ENCODE measurements around the gene DDX25.

DDX25 gene

DNA sequence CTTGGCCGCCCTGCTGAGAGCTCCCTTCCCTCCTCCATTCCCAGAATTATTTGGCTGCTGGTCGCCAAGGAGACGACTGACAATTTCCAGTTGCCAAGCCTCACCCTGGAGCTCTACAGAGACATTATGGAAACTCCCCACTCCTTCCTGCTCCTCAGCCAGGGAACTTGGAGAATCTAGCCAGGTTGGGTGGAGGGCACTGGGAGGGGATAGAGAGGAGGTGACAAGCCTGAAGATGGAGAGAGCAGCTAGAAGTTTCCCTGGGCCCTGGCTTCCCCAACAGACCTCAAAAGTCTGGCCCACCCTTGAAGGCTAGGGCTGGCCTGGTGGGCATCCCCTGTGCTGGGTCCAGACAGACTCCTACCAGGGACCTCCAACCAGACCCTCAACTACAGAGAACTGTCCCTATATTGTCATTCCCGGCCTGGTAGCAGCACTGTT is 34.8 kb downstream of the DDX25 start:
- no peak for DNase-seq

DNA sequence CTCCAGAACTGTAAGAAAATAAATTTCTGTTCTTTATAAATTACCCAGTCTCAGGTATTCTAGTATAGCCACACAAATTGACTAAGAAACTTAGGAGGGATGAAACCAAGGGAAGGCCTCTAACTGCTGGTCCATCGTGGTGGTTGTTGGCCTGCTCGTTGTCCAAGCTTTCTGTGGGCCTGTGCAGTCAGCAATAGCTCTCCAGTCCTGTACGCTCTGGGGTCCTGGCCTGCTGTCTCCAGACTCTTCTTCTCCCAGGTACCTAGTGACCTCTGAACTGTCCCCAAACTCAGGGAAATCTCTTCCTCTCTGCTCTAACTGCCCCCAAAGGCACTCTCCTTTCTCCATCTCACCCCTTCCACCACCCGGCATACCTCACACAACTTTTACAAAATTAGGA is 35.8 kb downstream of the DDX25 start:
- no peak for DNase-seq

DNA sequence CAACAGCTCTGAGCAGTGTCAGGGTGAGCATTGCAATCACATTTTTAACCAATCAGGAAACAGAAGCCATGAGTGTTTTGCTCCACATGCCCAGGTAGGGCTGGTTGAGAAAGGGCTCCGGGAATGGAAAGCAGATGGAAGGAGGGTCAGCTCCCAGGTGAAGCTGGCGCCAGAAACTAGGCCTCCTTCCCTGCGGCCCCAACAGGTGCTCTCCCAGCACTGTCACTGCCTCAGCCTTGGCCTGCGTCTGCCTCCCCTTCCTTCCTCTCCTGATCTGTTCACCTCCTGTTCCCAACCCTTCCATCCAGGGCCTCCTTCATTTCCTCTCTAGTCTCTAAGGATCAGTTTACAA is 36.9 kb downstream of the DDX25 start:
- no peak for DNase-seq

DNA sequence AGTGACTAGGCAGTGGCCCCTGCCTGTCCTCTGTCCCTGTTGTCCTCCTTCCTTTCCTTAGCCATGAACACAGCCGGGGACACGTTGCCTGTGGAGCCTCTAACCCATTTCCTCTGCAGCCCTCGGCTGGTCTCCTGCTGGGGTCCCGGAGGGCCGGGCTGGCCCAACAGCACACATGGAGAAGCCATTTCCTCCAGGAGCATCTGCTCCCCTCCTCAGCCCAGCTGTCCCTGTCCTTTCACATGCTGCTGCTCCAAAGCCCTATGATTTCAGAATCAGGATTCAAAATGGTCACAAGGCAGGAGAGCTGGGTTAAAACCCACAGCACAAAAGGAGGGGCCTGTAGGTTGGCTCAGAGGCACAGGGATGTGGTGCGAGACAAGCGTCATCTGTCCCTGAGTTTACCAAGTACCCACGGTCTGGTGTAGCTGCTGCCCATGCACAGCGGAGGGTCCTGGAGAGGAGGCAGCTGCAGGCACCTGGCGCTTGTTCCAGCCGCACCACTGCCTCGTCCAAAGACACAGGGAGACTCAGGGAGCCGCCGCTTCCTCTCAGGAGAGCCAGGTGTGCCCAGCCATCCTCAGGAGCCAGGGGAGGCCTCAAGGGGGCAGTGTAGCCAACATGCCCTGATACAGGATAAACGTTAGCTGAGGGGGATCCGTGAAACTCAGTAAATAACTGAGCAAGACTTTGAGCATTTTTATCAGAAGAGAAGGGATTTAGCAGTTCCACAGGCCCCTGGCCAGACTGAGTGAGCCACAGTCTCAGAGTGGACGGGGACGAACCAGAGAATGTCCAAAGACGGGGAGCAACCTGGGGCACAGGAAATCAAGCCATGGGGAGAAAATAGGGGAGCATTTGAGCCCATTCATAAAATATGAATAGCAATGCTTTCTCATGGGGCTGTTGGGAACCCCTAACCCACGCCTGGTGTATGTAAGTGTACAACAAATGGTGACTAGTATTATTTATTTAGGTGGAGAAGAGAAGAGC is 37.6 kb downstream of the DDX25 start:
- DNase-seq, result peak; percentile 23

DNA sequence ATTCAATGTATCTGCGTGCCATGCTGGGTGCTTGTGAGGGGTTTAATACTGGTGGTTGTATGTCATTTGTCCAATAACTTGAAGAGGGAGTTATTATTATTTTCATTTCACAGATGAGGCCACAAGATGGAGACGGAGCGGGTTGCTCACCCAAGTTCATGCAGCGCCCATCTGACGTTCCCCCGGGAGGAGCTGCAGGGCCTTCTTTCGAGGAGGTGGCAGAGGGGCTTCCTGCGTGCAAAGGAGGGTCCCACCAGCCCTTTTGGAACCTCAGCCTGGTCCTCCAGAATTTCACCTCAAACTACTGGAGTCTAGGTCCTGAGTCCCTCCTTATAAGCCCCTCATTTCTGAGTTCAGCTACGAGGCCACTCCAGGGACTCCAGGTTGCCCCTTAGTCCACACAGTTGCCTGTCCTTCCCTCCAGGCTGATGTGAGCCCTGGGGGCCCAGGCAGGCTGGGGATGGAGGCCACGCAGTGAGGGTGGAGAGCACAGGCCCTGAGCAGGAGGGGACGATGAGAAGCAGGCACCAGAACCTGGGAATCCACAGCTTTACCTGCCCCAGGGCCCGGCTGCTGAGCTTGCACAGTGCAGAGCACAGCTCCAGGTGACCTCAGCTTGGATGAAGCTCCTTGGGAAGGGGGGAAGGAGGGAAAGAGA is 38.6 kb downstream of the DDX25 start:
- DNase-seq, result no peak

DNA sequence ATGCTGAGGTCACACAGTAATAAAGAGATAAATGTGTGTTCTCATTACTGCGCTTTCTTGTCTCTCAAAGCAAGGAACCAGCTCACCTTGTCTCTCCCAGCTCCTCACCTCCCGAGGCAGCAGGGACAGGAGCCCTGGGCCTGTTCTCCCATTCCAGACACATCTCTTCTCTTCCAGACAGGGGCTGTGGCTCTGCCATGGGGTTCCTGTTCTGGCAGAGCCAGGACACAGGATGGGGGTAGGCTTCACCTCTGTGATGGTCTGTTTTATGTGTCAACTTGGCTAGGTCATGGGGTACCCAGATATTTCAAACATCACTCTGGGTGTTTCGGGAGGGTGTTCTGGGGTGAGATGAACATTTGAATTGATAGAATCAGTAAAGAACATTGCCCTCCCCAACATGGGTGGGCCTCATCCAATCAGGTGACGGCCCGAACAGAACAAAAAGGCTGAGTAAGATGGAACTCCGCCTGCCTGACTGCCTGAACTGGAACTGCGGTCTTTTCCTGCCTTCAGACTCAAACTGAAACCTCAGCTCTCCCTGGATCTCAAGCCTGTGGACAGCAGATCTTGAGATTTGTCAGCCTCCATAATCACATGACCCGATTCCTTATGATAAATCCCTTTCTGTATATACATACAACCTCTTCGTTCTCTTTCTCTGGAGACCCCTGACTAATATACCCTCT is 39.5 kb downstream of the DDX25 start:
- no peak for DNase-seq

DNA sequence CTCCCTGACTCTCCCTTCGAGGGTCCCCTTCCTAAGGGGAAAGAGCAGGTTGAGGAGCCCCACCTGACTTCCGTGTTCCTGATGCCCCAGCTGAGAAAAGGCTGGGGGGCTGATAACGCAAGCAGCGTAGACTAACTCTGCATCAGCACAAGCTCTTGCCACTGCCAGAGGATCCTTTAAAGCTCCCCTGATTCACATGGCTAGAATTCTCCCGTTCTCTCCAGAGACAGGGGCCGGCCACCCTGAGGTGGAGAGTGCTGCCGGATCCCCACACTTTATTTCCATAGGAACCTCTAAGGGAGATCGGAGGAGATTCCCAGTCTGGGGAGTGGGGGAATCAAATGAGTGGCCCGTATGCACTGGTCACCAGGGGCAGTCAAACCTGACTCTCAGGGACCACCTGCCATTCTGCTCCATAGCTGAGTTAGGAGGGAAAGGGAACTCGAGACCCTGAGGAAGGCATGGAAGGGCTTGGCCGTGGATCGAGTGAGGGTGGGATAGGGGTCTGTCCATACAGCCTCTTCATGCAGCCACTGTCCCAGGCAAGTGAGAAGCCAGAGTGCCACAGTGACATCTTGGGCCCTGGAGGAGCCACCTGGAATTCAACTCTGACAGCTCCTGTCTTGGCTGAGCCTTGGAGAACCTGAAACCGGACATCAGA is 40.2 kb downstream of the DDX25 start:
- DNase-seq, result no peak

DNA sequence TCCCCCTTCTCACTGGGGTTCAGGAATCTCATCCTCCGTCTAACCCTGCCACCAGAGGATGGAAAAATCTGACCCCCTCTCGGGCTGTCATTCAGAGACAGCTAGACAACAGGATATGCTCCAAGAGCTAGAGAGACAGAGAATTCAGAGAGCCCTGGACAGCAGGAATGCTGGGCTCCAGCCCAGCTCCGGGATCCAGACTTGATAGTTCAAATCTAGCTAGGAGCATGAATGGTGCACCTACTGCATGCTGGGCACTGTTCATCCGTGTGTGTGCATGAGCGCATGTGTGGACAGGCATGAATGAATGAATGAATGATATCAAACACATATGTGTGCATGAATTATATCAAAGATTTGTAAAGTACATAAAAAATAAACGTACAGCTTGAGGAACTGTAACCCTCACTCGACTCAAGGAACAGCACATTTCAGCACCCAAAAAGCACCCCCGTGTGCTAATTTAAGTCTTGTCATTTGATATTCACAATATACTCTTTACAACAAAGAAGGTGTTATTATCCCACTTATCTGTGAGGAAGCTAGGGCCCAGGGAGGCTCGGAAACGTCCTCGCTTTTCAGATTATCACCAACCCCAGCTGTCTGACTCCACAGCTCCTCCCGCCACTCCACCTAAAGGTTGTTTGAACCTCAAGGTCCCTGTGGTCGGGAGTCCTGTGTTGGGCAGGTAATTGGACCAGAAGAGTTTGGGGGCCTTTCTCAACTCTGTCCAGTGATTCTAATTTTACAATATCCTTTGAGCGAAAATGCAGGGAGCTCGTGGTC is 40.9 kb downstream of the DDX25 start:
- no peak for DNase-seq

DNA sequence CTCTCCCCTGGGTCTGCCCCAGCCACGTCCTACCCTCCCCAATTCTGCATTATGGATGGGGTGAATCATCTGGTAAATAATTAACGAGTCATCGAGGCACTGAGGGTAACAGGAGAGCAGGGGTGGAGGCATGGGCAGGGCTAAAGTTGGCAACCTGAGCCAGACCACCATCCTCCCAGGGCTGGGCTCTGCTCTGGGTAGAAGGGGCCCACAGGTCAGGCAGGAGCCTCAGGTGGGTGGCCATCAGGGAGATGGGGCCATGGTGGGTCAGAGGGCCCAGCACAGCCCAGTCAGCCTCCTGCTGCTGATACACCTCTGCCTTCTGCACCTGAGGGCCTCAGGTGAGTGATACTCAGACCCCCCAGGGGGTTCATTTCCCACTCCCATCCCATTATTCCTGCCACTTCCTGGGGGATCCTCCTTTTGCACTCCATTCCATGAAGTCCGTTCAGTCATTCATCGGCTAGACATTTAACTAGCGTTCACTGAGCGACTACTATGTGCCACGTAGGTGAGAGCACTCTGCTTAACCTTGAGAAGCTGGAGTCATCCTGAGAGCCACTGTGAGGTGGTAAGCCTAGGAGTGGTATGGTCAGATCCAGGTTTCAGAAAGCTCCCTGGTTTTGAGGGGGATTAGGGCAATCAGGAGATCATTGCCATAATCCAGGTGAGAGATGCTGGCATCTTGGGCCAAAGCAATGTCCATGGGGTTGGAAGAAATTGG is 41.7 kb downstream of the DDX25 start, which contains the start of gene VSIG10L2:
TSS of gene VSIG10L2 (plus strand) at position 248 of the 724 bp plus-strand sequence. CDS start at position 260, 12 bp downstream.
- DNase-seq, result no peak

DNA sequence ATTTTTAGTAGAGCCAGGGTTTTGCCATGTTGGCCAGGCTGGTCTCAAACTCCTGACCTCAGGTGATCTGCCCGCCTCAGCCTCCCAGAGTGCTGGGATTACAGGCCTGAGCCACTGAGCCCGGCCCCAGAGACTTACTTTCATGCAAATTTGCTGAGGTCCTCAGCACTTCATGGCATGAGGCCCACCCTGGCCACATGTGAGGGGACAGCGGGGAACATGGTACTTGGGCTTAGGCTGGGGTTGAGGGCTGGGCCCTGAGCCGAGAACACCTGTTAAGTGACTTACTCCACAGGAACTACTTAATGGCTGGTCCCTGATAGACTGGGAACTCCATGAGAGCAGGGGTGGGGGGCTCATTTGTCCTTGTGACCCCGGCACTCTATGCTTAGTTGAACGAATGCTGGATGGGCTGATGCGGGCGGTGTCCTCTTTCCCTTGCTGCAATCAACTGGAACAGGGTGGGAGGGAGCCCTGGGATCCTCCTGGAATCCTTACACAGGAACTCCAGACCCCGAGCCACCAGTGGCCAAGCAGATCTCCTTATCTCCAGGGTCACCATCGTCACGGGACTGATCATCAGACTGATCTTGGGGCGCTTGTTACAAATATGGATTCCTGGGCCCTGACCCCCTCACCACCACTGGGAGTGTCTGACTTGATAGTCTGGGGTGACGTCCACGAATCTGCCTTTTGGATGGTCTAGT is 42.6 kb downstream of the DDX25 start:
- DNase-seq, result no peak

DNA sequence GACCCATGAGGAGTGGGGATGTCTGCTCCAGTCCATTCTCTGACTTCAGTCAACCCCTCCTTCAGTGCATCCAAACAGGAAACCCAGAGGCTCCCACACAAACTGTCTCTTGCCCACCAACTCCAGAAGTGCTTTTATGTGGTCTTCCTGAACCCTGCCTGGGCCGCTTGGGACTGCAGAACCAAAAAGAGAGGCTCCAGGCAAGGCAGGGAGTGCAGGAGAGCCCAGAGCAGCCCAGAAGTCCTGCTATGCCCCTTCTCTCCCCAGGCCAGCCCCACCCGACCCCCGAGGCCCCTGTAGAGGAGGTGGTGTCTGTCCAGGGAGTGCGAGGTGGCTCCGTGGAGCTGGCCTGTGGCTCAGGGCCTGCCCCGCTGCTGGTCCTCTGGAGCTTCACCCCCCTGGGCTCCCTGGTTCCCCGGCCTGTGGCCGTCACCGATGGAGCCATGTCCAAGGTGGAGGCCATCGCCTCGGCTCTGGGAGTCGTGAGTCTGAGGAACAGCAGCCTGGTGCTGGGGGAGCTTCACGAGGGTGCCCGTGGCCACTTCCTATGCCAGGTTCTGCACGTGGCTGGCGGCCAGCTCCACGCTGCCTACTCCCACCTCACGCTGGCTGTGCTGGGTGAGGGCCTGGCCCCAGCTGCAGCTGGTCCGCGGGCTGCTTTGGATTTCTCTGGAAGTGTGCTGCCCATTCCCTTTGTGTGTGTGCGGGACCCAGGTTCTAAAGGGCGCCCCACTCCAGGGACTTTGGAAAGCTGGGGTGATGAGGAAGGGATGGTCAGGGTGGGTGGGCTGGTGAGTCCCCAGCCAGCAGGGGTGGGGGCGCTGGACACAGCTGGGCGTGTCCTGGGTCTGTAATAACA is 43.3 kb downstream of the DDX25 start:
- DNase-seq, result no peak

DNA sequence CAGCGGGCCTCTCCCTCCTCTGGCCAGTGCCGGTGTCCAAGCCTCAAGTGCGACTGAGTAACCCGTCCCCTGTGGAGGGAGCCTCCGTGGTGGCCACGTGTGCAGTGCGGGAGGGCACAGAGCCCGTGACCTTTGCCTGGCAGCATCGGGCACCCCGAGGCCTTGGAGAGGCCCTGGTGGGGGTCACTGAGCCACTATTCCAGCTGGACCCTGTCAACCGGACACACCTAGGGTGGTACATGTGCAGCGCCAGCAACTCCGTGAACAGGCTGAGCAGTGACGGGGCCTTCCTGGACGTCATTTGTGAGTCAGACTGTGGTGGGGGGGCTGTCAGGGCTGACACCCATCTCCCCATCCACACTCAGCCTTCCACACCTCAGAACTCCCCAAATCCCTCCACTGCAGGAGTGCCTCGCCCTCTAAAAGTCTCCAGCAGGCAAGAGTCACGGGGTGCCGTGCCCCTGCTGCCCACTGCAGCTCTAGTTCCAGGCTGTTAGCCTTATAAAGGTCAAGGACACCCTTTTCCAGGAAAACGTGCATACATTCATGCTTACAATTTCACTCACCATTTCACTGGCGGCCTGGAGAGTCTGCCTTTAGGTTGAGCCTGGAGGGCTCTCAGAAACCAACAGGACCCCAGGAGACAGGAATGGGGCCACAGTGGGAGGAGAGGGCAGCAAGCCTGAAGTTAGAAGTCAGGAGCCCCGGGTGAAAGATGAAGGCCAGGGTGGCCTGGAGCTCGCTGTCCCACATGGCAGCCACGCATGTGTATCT is 44.2 kb downstream of the DDX25 start:
- no peak for DNase-seq

DNA sequence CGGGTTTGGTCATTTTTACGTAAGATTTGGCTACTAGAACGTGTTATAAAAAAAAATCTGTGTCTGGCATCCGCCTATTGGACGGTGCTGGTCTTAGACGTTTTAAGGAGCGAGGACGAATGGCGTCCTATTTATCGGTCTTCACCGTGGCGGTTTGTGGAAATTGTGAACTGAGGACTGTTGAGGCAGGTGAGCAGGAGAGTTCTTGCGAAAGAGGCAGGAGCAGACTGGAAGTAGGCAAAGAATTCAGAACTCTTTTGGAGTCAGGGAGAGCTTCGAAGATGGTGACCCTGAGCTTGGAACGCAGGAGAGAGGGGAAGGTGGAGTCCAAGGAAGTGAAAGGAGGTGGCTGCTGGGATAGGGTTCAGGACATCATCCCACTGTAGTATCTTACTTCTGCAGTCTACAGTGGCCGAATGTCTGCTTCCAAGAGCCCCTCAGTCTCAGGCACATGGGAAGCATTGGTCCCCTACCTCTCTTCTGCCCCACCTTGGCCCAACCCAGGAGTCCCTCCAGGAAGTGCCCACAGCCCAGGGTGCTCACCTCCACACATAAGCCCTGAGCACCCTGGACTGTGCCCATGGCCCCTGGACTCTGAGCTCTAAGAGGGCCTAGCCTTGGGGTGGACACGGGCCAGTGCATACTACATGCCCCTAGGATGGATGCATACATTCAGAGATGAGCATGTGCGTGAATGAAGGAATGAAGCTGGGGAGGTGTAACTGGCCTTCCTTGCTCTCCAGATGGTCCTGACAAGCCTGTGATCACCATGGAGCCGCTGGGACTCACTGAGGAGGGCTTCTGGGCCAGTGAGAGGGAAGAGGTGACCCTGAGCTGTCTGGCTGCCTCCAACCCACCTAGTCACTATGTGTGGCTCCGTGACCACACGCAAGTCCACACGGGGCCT is 45.2 kb downstream of the DDX25 start:
- no peak for DNase-seq

DNA sequence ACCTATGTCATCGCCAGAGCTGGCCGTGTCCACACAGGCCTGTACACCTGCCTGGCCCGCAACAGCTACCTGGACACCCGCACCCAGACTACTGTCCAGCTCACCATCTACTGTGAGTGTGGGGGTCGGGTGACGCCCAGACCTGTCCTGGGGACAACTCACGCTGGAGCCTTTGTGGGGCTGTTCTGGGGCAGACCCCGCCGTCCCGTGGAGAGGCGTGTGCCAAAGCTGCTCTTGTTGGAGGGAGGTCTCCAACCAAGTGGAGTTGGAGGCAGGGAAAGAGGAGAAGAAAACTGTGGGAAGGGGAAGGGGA is 45.8 kb downstream of the DDX25 start:
- DNase-seq, result no peak

DNA sequence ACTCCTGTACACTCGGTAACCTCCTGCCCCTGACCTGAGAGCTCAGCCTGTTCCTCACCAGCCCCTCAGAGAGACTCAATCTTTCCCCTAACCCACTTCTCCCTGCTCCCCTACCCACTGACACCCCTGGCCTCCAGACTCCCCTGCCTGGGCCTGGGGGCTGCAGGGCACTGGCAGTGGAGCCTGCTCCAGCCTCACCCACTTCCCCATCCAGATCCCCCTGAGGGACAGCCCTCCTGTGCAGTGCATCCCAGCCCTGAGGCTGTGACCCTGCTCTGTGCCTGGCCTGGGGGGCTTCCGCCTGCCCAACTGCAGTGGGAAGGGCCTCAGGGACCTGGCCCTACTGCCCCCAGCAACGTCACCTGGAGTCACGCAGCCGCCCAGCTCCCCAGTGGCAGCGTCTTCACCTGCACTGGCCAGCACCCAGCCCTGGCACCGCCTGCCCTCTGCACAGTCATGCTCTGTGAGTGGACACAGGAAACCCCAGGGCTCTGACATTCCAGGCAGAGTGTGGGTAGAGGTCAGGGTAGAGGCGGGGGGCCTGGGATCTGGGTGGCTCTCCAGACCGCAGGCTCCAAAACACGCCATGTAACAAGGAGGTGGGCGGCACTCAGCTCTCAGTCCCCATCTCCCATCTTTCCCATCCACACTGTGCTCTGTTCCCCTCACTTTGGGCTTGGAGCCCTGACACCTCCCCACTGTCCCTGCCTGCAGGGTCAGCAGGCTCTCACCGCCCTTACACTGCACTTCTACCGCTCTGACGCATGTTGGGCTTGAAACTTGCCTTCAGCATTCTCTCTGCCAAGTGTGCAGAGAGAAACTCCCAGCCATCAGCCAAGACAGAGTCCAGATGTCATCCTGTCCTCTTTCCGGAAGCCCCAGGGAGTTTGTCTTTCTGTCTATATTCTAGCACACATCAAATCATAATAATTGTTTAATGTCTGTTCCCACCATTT is 46.7 kb downstream of the DDX25 start:
- DNase-seq, result no peak

DNA sequence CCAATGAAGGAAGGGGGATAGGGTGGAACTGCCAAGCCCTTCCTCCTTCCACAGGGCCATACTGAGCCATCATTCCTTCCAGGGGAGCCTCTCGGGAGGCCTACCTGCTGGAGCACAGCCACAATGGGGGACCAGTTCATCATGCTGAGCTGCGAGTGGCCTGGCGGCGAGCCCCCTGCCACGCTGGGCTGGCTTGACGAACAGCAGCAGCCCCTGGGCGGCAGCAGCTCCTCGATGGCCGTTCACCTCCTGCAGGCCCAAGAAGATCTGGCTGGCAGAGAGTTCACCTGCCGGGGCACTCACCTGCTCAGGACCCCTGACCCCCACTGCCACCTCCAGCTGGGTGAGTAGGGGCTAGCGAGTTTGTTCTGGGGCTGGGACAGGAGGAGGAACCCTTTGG is 47.4 kb downstream of the DDX25 start:
- DNase-seq, result no peak

DNA sequence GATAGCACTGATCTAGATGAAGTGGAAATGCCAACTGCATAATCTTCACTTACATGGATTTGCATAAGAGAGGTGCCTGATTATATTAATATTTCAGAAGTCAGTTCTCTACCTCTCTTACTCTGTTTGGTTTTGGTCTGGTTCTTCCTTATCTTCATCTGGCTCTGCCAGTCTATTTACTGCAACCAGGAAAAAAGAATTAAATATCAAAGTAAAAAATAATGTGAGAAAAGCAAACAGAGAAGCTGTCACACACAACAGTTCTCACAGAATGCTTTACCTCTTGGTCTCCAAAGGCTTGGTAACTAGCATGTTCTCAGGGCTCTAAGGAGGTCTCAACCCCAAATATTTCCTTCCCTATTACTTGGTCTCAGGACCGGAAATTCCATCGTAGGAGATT is 48.3 kb downstream of the DDX25 start:
- DNase-seq, result no peak
